Bone marrow (tissue), 2 donors: ENCODE results near the gene TEK.
"Not testable (repeated sequence)": the region's sequence is repeated elsewhere in the genome, so short reads cannot be mapped to it uniquely, and the experiment has no call there.

ENCODE experiments used
- DNase-seq, 2 donors: peaks; one replicate each; lab custom pipeline; 2025; lab: John Stamatoyannopoulos, UW

The TEK gene

GRCh38 chr9:27227192-27227591 is 118.2 kb downstream of the TEK start:
- DNase-seq: no peak

GRCh38 chr9:27239648-27240047 is 130.6 kb downstream of the TEK start:
- not testable (repeated sequence) for DNase-seq

DNA sequence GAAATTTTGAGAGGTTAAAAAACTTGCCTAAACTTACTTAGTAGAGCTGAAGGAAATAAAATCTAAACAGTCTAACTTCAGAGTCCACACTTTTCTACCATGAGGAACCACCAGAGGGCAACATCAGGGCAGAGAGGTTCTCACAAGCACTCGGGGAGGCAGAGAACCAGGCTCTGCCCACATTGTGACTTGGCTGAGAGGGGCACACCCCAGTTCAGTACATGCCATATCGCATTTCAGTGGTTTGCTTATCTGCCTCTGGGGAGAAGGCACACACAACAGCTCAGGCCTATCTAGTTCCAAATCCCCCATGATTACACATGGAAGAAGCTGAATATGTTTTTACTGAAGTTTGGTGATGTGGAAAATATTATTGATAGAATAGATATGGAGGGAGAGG is 138.7 kb downstream of the TEK start:
- DNase-seq: peak in 1 of 2 donors; percentile 17

GRCh38 chr9:27248702-27249101 is 139.7 kb downstream of the TEK start:
- DNase-seq: no peak

DNA sequence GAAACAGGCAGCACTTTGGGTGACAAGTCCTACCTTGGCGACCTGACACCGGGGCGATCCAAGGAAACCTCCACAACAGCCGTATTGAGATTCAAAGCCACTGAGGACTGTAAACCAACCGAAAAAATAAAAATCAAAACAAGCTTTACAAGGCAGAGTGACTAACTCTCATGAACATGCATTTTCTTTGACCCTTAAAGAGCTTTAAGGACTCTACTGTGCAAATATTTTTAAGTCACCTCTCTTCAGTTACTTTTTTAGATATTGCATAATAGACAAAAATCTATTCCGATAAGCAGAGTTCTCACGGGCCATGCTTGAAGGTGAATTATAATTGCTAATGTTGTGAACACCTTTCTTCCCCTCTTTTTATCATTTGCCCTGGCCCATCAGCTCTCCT is 149.6 kb downstream of the TEK start:
- no peak for DNase-seq

- DNase-seq: no peak
These were observed 151.9 kb downstream of the TEK start for GRCh38 chr9:27260789-27261516.

DNA sequence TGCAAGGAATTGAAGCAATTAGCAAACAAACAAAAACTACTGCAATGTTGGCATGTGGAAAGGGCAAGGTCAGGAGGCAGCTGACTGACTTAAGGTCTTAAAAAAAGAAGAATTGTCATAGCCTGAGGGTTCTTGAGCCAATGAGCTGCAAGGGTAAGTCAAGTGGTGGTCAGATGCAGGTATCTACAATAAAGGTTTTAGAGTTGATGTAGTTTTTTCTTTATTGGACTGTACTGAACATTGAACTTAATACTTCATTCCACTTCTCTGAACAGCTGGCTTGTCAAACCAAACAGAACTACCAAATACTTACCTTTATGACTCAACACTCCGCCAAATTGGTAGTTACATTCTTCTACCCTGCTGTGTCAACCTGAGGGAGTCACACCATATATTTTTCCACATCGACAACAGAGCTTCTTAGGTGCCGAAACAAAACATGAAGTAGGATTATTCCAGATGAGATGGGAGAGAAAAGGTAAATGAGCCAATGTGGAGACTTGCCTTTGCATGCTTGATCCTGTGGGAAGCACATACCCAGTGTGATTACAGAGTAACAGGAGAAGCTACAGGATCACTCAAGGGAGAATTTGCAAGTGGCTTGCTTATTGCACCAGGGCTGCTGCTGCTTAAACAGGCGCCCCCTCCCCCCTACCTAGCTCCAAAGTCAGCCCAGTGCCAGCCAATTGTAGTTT is 152.6 kb downstream of the TEK start:
- DNase-seq: no peak

DNA sequence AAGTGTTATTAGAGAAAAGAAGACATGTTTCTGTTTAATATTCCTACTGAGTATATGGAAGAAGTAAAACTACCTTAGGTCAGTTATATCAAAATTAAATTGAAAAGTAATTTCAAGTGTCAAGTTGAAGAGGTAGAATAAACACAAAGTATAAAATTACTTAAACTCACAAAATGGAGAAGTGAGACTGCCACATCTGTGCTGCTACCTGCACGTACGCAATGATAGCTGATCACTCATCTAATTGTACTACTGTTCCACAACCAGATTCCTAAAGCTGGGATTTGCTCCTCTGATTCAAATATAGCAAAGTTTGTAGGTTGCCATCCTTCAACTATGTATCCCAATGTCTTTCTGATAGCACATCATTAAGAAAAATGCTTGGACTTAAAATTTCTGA is 163.1 kb downstream of the TEK start:
- no peak for DNase-seq

DNA sequence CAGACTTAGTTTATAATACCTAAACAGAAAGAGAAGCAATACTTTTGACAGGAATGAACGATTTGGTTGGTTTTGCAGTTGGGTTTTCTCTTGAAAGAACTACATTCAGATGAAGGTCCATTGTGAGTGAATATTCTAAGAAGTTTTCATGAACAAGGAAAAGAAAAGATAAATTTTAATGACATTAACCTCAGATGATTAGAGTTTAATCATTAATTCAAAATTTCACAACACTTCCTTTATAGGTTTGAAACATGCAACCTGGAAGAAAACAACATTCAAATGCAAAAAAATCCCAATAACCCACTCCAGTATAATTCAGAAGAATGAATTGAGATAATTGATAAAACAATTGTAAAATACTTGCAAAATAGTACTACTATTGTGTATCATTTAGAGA is 164.2 kb downstream of the TEK start:
- no peak for DNase-seq

- peak in 1 of 2 donors; percentile 51 for DNase-seq
These were observed 167.4 kb downstream of the TEK start for GRCh38 chr9:27276193-27277030.

GRCh38 chr9:27278374-27278773 is 169.3 kb downstream of the TEK start:
- no peak for DNase-seq

DNA sequence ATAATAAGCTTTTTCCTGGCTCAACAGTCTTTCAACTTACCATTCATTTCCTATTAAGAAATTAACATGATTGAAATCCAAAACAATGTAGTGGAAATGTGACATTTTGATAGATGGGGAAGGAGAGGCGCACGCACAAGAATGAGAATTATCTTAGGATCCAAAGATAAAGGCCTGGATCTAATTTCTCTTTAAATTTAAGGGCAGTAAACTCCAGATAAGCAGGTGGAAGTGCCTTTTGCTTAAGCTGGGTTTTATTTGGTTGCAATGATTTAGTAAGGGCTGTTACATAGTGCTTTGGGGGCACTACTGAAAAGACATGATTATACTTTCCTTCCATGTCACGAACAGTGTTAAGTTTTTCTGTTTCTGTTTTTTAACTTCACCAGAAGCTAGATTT is 170.6 kb downstream of the TEK start:
- DNase-seq: no peak
